GM12875 (cell line): ENCODE results near the gene INIP.
"Not testable (repeated sequence)": the region's sequence is repeated elsewhere in the genome, so short reads cannot be mapped to it uniquely, and the experiment has no call there.

Source experiments
- H3K4me3 ChIP-seq: one replicate; pipeline ENCODE4 v1.5.1; 2011; ENCODE audit warnings: low read depth, low read length, control low read depth
- TF ChIP-seq, protein P1 (sequence below): IDR thresholded peaks from 2 replicates; pipeline ENCODE4 v1.5.1; 2011; ENCODE audit warnings: low read depth, mild to moderate bottlenecking, control low read depth, inconsistent platforms, low read length, moderate library complexity, borderline replicate concordance; ENCODE audit not compliant: insufficient read depth

The INIP gene

DNA sequence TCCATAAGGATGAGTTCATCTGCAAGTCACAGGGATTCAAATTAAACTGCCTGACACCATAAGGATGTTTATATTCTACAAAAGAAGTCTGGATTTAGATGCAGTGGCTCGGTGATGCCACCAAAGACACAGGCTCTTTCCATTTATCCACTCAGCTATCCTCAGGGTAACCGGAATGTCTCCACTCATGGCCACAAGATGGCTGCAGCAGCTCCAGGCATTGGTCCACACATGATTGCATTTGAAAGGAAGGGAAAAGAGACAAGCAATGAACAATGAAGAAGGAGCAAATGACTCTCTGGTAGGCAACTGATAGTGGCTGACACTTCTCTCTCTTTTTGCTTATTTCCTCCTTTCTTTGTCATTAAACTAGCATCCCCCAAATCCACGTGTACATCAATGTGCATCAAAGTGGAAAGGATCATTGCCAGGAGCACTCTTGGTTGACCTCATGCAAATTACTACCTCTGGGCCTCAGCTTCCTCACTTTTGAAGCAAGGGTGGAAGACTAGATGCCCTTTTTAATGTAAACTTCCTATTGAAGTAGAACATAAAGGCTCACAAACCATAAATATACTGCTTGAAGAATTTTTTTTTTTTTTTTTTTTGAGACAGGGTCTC, 25.4 kb upstream of the INIP start:
- no peak overlapping the region for H3K4me3 ChIP-seq
- TF ChIP-seq, protein P1, sequence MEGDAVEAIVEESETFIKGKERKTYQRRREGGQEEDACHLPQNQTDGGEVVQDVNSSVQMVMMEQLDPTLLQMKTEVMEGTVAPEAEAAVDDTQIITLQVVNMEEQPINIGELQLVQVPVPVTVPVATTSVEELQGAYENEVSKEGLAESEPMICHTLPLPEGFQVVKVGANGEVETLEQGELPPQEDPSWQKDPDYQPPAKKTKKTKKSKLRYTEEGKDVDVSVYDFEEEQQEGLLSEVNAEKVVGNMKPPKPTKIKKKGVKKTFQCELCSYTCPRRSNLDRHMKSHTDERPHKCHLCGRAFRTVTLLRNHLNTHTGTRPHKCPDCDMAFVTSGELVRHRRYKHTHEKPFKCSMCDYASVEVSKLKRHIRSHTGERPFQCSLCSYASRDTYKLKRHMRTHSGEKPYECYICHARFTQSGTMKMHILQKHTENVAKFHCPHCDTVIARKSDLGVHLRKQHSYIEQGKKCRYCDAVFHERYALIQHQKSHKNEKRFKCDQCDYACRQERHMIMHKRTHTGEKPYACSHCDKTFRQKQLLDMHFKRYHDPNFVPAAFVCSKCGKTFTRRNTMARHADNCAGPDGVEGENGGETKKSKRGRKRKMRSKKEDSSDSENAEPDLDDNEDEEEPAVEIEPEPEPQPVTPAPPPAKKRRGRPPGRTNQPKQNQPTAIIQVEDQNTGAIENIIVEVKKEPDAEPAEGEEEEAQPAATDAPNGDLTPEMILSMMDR = no peak

GRCh38 chr9:112734892-112735291, 17.0 kb upstream of the INIP start:
- TF ChIP-seq, protein P1 = no peak
- no peak overlapping the region for H3K4me3 ChIP-seq

DNA sequence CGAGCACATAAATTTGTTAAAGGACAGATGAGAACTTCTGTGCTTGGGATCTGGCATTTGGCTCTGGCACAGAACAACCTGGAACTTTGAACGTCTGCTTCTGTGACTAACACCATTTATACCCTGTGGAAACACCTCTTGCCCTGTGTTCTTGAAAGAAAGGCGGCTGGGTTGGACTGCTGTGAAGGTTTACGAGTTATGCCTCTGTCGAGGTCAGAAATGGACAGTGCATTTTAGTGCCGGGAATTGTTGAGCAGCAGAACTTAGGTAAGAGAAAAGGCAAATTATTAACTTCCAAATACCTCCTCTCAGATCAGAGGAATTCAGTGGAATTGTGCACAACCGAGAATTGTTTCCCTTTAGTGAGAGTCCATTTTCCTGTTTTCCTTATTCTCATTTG, 14.1 kb upstream of the INIP start:
- TF ChIP-seq, protein P1 = no peak
- no peak overlapping the region for H3K4me3 ChIP-seq

DNA sequence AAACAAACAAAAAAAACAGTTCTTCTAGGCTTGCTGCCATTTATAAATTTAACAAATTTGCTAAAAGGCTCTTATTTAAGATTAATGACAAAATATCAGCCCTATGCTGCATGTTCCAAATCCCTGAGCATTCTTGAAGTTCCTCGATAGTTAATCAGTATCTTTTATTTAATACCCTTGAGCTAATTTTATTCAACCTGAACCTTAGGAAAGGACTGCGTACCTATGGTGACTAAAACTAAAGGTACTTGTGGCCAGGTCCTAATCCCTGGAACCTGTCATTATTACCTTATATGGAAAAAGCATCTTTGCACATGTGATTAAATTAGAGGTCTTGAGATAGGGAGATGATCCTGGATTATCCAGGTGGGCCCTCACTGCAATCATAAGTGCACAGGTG, 10.5 kb upstream of the INIP start:
- no peak overlapping the region for H3K4me3 ChIP-seq
- TF ChIP-seq, protein P1 = no peak

DNA sequence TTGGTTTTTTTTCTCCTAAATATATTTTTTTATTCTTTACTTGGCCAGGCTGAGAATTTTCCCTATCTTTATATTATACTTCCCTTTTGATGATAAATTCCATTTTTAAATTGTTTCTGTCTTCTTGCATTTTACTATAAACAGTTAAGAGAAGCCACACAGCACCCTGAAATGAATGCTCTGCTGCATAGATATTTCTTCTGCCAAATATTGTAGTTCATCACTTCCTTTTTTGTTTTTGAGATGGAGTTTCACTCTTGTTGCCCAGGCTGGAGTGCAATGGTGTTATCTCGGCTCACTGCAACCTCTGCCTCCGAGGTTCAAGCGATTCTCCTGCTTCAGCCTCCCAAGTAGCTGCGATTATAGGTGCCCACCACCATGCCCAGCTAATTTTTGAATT, 8.5 kb upstream of the INIP start:
- no peak overlapping the region for H3K4me3 ChIP-seq
- TF ChIP-seq, protein P1 = no peak

DNA sequence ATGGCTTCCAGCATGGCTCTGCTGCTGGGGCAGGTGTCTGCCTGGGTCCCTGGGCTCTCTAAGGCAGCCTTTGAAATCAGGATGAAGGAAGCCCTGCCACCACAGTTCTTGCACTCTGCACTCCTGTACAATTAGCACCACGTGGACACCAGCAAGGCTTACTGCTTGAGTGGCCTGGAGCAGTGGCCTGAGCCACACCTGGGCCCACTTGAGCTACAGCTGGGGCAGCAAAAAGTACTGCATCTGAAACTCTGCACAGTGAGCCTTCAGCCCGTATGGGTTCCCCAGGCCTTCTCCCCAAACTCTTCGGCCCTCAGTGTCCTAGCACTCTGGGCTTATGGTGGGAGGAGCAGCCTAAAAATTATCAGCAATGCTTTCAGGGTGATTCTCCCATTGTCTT, 8.0 kb upstream of the INIP start:
- TF ChIP-seq, protein P1 = no peak
- H3K4me3 ChIP-seq = no peak overlapping the region

GRCh38 chr9:112722749-112723148, 4.8 kb upstream of the INIP start:
- H3K4me3 ChIP-seq = not testable (repeated sequence)

DNA sequence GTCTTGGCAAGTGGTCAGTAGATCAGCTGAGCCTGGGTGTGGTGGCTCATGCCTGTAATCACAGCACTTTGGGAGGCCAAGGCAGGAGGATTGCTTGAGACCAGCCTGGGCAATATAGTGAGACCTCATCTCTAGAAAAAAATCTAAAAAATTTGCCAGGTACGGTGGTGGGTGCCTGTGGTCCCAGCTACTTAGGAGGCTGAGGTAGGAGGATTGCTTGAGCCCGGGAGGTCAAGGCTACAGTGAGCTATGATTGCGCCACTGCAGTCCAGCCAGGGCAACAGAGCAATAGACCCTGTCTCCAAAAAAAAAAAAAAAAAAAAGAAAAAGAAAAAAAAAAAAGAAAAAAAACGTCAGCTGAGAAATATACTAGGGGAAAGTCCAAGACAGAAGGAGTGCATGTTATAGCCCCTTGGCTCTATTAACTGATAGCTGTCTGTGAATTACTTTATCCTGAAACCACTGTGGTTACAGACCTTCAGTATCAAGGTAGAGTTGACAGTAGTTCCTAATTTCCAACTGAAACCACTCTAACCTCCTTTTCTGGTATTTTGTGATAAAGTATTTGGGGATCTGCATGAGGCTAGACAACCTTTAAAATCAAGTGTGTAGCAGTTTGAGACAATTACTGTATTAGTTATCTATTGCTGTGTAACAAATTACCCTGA, 2.3 kb upstream of the INIP start:
- TF ChIP-seq, protein P1 = no peak
- H3K4me3 ChIP-seq = no peak overlapping the region
